EL (cell line): ENCODE measurements around the gene LCN10.
"Not testable (repeated sequence)": the region's sequence is repeated elsewhere in the genome, so short reads cannot be mapped to it uniquely, and the experiment has no call there.

Experiments
- DNase-seq: peaks from one replicate; pipeline ENCODE4 v3.0.0-alpha.2; 2016

LCN10 gene

DNA sequence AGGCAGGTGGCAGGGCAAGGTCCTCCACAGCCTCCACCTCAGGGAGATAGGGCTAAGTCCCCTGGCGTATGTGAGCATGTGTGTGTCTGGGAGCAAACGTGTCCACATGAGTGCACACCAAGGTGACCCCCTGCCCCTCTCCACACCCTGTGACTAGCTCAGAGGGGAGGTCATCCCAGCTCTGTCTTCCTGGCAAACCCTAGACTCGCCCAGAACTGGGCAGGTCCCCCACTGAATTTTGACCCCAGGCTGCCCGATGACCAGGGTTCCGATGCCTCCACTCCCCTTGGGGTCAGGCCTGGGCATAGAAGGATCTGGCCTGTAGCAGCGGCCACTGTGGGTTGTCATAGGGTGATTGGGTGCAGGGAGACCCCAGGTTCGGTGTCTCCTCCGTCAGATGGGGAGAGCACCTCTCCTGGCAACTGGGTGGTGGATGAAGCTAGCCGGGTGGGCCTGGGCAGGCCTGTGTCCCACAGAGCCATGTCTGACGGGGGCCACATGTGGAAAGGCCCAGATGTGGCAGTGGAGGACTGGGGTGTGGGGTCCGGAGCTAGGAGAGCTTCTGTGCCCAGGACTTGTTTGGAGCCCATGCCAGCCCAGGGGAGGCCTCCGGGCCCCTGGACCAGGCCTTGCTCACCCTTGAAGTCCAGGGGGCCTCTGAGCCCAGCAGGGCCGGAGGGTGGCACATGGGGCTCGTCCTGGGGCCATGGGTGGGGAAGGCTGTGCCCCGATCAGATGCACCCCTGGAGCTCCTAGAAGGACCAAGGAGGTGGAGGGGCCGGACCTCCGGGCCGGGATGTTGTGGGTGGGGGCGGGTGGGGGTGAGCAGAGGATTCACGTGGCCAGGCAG, 24.2 kb downstream of the LCN10 start:
- DNase-seq = no peak

DNA sequence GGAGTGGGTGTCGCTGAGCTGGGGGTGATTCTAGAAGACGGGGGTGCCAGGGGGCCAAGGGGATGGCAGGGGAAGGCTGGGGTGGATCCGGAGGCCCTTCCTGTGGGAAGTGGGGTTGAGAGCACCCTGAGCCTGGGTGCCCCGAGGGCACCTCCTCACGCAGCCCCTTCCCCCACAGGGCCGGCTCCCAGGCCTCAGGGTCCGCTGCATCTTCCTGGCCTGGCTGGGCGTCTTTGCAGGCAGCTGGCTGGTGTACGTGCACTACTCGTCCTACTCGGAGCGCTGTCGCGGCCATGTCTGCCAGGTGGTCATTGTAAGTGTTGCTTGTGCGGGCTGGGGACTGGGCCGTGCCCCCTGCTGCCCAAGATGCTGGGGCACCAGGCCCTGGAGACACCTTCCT, 25.3 kb downstream of the LCN10 start:
- no peak for DNase-seq

DNA sequence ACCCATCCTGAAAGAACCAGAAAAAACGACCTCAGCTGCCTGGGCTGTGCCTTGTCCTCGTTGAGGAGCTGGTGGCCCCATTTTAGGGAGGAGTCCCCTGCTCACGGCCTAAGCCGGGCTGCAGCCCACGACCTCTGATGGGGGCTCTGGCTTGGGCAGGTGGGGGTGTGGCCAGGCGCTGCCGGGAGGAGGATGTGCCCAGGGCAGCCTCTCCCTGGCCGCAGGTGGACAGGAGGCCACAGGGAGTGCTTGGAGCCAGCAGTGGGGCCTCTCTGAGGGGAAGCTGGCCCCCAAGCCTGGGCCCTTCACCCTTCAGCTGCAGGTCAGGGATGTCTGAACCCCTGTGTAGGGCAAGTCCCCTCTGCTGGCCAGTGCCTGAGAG, 27.9 kb downstream of the LCN10 start:
- DNase-seq = no peak

DNA sequence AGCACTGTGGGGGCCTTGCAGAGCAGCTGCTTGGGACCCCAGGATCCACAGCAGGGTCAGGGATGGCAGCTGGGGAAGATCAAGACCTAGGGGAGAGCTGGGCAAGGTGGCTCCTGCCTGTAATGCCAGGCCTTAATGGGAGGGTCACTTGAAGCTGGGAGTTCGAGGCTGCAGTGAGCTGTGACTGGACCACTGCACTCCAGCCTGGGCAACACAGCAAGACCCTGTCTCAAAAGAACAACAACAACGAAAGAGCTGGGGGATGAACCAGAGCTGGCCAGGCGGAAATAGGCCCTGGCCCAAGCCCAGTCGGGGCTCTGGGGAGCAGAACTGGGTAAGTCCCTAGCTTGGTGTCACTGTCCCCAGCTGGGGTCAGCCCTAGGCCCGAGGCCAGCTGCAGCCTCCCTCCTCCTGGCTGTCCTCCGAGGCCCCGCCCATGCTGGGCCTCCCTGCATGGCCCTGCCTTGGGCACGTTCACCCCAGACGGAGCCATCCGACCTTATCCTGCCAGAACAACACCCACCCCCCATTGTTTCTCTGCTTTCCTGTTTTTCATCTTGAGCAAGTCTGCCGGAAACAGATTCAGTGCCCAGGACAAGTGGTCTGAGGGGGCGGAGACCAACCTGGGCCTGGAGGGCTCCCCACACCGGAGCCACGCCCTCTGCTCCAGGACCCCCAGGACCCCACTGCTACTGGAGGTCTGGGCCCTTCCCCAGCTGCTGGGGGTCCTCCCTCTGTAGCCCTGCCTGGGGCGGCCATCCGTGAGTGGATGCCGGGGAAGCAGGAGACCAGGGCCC, 28.4 kb downstream of the LCN10 start:
- no peak for DNase-seq

DNA sequence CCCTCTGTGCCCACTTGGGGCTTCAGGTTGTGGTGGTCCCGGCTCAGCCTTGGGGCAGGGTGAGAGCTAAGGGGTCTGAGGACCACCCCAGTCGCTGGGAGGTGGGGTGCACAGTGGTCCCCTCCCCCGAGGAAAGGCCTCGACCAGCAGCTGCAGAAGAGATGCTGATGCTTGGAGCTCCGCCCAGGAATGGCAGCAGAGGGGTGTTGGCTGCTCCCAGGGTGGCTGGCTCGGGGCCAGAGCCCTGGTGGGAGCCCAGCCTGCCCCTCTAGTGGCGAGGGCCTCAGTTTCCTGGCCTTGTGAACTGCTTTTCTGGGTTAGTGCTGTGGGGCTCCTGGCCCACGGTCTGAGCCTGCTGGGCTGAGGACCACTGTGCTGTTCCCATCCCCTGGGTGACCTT, 29.2 kb downstream of the LCN10 start:
- DNase-seq = no peak

DNA sequence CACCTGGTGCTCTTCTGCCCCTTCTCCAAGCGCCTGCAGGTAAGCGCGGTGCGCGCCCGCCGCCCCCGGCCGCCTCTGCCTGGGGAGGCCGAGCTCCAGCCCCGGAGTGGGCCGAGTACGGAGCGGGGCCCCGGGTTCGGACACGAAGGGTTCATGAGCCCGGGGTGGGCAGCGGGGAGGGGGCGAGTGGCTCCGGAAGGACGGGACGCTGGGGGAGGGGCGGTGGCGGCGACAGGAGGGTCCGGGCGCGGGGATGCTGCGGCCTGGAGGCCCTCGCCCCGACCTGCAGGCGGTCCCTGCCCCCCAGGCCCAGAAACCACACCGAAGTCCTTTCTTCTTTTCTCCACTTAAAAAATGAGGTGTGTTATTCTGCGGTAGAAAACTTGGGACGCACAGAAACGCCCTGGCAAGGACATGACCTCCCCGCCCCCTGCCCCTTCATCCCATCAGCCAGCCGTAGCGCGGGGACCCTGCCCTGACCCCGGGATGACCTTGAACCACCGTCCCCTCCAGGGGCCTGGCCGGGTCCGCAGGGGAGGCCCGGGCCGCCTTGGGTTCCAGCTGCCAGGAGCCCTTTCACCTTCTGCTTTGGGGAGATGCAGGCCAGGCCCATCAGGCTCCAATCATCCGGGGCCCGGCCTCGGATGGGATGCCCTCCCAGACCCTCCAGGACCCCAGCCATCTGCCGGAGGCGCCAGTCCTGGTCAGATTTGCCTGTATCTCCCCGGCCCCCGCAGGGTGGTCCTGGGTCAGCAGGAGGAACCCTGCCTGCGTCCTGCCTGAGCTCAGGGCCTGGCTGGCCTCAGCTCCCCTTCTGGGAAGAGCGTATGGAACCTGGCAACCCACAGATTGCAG, 29.8 kb downstream of the LCN10 start:
- no peak for DNase-seq

DNA sequence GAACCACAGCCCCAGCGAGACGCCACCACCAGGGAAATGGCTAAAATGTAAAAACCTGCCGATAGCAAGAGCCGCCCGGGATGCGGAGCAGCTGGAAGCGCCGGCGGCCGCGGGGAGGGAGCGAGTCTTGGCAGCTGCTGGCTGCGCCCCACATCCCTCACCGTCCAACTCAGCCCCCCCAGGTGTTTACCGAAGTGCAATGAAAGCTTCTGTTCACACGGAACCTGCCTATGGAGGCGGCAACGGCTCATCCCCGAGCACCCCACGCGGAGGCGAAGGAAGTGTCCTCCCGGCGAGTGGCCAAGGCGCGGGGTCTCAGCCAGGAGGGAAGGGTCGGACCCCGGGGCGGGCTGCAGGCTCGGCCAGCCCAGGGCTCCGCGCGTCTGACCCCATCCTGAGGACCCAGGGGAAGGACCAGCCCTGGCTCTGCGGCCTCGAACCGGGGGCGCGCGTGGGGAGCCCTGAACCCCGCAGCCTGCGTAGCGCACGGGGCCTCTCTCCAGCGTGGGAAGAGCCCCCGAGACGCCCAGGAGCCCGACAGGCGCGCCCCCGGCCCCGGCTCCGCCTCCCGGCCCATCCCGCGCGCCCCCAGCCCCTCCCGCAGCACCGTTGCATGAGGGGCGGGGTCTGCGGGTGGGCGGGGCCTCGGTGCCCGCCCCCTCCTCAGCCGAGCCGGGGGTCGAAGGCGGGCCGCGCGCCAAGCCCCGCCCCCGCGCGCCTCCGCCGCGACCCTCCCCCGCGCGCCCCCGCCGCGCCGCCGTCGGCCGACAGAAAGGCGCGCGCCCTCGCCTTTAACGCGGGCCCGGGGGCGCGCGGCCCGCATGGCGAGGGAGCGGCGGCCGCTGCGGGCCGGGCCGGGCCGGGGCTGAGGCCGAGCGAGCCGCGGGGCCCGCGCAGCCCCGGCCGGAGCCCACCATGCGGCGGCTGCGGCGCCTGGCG, 30.7 kb downstream of the LCN10 start, which contains the start of gene DIPK1B:
Gene DIPK1B, plus strand, starts transcription at position 822 of the 939 bp plus-strand sequence. Its CDS starts 94 bp downstream, at position 916.
- DNase-seq = no peak

DNA sequence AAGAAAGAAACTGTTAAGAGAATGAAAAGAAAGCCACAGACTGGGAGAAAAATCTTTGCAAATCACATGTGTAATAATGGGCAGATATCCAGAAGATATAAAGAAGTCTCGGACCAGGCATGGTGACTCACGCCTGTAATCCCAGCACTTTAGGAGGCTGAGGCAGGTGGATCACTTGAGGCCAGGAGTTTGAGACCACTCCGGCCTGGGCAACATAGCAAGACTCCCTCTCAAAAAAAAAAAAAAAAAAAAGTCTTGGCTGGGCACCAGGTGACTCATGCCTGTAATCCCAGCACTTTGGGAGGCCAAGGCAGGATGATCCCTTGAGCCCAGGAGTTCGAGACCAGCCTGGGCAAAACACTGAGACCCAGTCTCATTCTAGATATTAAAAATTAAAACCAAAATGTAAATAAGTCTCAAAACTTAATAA, 31.5 kb downstream of the LCN10 start:
- DNase-seq = peak; percentile 62

DNA sequence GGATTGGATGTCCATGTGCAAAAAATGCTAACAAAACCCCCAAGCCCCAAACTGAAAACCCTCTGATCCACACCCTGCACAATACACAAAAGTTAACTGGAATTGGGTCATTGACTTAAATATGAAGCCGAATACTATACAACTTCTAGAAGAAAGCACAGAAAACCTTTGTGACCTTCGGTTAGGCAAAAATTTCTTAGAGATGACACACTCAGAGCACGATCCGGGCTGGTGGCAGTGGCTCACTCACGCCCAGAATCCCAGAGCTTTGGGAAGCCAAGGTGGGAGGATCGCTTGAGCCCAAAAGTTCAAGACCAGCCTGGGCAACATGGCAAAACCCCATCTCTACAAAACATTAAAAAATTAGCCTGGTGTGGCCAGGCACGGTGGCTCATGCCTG, 32.2 kb downstream of the LCN10 start:
- DNase-seq = peak; percentile 63

DNA sequence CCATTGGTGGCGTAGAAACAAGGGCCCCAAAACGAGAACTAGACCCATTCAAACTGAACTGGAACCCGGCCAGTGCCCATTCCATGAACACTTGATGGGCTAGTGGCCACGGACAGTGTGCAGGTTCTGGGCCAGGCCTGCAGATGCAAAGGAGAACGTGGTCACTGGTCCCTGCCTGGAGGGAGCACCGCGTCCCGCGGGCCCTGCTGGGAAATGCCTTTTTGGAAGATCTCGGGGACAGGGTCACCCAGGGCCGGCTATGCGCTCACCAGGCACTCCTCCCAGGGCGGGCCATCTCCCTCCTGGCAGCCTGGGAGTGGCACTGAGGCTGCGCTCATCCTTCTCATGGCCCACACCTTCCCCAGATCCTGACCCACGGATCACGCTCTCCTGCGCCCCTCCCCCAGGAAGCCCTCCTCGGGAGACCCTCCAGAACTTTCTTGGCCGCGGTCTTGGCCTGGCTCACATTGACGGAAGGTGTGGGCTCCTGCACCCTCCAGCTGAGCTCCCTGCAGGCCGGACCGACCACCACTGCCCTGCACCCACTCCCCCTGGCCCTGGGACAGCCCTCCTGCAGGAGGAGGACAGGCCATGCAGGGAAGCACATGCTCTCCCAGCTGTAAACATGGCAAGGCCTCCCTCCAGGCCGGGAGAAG, 33.2 kb downstream of the LCN10 start:
- no peak for DNase-seq

DNA sequence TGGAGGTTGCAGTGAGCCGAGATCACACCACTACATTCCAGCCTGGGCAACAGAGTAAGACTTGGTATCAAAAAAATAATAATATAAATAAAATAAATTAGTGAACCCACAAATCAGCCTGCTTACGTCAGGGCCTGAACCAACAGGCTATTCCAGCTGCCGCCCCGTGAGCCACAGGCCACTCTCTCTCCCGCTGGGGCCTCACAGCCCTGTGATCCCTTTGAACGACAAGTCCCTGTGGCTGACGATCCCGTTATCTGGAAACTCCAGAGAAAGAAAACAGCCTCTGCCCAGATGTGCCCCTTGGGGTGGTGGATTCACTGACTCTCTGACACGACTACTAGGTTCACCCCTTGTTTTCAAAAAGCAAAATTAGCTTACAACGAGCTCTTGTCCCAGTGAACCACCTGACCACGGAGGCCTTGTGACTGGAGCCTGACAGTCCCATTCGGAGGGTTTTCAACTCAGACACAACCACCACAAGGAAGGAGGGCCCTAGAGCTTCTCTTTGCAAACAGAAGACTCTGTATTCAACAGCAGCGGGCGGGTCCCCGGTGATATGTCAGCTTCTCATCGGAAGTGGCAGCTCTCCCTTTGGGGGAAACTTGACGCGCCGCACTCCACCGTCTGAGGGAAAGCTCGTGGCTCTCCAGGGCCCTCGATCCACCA, 34.8 kb downstream of the LCN10 start:
- no peak for DNase-seq

DNA sequence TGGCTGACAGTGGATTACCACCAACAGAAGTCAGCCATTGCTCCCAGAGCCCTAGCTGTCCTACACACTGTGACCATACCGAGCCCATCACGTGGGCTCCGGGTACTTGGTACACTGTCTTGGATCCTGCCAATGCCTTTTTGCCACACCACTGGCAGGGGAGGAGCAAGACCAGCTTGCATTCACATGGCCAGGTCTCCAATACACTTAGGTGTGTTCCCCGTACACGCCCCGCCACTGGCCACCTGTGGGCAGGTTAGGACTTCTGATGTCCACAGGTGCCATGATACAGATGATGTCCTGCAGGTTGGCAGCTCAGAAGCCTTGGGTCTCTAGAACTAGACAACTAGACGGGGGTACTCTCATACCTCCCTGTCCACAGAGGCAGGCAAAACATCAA, 35.7 kb downstream of the LCN10 start:
- no peak for DNase-seq

DNA sequence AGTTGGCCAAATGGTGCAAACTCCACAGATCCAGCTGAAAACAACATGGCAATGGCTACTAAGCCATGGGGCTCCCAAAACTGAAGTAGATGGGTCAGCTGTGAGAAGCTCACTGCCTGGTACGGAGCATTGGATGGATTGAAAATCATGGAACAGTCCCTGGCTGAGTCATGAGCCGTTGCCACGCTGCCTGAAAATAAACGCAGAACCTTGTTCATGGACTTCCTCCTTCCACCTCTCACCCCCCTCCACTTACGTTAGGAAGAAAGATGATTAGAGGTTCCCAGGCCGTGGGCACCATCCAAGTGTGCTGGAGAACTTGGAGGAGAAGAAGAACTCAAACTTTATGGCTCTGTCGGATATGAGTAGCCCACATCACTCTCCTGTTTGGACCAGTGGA, 37.2 kb downstream of the LCN10 start:
- no peak for DNase-seq

DNA sequence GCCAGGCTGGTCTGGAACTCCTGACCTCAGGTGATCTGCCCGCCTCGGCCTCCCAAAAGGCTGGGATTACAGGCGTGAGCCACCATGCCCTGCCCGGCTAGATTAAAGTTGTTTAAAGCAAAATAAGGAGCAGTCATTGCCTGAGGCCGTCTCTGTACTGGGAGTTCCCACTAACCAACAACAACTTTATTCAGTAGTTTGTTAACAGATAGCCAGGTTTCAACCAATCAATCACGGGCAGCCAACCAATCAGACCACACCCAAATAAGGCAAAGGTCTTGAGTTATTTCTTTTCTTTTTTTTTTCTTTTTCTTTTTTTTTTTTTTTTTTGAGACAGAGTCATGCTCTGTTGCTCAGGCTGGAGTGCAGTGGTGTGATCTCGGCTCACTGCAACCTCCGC, 38.0 kb downstream of the LCN10 start:
- not testable (repeated sequence) for DNase-seq

DNA sequence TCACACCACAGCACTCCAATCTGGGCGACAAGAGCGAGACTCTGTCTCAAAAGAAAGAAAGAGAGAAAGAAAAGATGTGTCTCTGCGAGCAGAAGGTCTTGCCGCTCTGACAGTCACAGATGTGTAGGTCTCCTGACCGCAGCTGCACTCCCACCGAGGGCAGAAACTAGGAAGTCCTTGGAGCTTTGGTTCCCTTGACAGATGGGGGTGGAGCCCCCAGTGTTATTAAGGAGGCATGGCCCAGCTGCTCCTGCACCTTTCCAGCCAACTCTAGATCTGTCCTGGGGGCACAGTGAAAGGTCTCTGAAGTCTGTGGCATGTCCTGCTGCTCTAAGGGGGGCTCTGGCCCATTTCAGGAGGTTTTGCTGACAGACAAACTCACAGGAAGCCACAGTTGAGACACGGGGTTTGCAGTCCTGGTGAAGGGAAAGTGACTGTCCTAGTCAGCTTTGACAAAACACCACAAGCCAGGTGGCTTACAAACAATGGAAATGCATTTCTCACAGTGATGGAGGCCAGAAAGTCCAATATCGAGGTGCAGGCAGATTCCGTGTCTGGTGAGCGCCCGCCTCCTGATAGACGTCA, 39.4 kb downstream of the LCN10 start:
- no peak for DNase-seq

DNA sequence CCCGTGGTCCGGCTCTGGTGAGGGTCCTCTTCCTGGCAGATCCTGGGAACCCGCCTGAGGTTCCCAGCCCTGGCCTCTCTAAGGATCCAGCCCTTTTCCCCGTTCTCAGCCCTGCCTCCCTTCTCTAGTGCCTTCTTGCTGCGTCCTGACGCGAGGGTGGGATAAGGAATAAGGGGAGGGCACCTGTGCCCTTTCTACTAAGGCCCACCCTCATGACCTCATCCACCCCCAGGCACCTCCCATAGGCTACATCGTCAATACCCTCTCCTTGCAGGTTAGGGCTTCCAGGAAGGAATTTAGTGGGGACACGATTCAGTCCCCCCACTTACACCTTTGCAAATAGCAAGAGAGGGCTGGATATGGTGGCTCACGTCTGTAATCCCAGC, 41.1 kb downstream of the LCN10 start:
- DNase-seq = no peak

DNA sequence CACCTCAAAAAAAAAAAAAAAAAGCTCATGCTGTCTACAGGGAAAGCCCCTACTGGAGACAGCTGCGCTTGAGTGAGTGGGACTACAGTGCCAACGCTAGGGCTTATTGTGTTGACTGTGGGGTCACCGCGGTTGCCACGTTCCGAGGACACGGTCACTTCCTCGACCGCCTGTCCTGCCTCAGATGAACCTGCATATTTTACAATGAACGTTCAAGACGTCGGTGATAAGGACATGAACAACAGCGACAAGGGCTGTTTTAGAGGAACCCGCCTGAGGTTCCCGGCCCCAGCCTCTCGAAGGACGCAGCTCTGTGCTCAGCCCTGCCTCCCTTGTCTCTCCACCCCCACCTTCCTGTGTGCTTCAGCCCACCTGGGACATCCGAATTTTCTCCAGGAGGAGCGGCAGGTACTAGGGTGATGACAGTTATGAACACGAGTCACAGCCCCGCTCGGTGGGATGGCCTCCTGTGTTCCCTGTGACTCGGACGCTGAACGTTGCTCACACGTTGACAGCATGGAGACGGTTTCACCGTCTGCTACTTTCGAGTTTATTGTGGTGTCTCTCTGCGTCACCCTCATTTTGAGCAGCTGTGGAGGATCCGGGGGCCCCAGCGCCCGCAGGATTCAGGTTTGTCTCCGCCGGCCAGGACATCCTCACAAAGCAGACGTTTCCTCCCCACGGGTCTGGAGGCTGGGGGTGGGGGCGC, 41.6 kb downstream of the LCN10 start:
- DNase-seq = no peak

DNA sequence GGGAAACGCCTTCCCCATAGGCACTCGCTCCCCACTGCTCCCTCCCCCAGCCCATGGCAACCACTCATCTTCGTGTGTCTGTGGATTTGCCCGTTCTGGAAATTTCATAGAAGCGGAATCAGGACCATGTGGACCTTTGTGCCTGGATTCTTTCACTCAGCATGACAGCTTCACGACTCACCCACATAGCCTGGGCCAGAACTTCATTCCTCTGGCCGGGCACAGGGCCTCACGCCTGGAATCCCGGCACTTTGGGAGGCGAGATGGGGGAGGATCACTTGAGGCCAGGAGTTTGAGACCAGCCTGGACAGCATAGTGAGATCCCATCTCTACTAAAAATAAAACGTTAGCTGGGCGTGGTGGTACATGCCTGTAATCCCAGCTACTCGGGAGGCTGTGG, 42.4 kb downstream of the LCN10 start:
- no peak for DNase-seq

DNA sequence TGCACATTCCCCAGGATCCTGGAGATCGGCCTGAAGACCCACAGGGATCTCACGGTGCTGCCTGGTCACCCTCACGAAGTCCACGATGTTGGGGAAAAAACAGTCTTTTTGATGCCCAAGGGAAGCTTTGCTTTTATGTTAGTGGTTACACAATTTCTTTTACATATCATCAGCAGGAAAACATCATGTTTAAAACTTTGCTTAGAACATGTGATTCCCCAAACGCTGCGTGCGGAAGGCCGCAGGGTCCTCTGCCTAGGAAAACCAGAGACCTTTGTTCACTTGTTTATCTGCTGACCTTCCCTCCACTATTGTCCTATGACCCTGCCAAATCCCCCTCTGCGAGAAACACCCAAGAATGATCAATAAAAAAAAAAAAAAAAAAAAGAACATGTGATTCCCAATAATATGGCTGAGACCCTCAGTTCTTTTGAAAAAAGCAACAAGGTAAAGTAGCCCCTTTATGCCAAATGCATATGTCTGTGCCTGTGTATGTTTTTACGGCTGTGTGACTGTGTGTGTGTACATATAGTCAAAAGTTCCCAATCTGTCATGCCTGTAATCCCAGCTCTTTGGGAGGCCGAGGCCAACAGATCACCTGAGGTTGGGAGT, 44.0 kb downstream of the LCN10 start:
- no peak for DNase-seq
